ENCODE measurements around the gene HOXB5. TPM values are rescaled to one million over a fixed set of nuclear protein-coding genes. Genes with fewer than 3 reads are reported as not detected.

The HOXB5 gene
- total RNA-seq, 1 experiment from 2014 or later: not detected

- no peaks in the 10 kb centered on the region for H3K79me1 ChIP-seq (ENCODE audit: insufficient read depth, low read depth, low read length, poor library complexity, severe bottlenecking)
- TF ChIP-seq CTCF (conservative IDR thresholded peaks at IDR 0.05): no peak
- no peaks in the 10 kb centered on the region for H3K9me3 ChIP-seq (ENCODE audit: control insufficient read depth, low read depth, low read length)
- H3K27me3 ChIP-seq (ENCODE audit: insufficient read depth, low read length): peaks cover 97% of the 10 kb centered on the region
- H4K8ac ChIP-seq (replicated peaks; ENCODE audit: insufficient read length, low read depth, low read length): no peak overlapping the region
- H3K14ac ChIP-seq (ENCODE audit: insufficient read depth, low read length): no peak overlapping the region; the same call in 1 of the 2 replicates
- no peak overlapping the region for H3K23ac ChIP-seq (ENCODE audit: insufficient read length, low read depth, low read length)
- no peak overlapping the region for H4K91ac ChIP-seq (ENCODE audit: insufficient read length, low read depth, low read length)
- no peak overlapping the region for H2BK12ac ChIP-seq (ENCODE audit: insufficient read length, low read depth, low read length)
- H3K4me1 Mint-ChIP-seq: peaks cover 2 to 22% of the 10 kb centered on the region in 2 experiments
- H3T11ph ChIP-seq (ENCODE audit: low read length): no peak overlapping the region
- no CpG with 5 or more reads among the region's 43 CpGs for WGBS (ENCODE audit: extremely low coverage, insufficient read length, low lambda C conversion rate)
- no peak for DNase-seq
- H3K18ac ChIP-seq (ENCODE audit: insufficient read length, low read depth, low read length): no peak overlapping the region
- peaks cover 3 to 32% of the 10 kb centered on the region in 2 experiments; a peak in 3 of 5 replicates for H3K9me3 Mint-ChIP-seq
- H3K4ac ChIP-seq (ENCODE audit: low read depth, low read length): no peak overlapping the region
- no peak overlapping the region for H2AFZ ChIP-seq (ENCODE audit: low read length)
- no peak overlapping the region for H2BK5ac ChIP-seq (ENCODE audit: insufficient read length, low read length)
- H3K36me3 Mint-ChIP-seq (ENCODE audit: insufficient read depth in 1 of 3, low read depth in 3 of 3): peaks cover 0 to 2% (median 0%) of the 10 kb centered on the region in 3 experiments; a peak in 2 of 7 replicates
- no peak overlapping the region for H3K4me2 ChIP-seq (ENCODE audit: insufficient read depth, insufficient read length, low read length)
- H4K5ac ChIP-seq (ENCODE audit: insufficient read length, low read depth, low read length): no peak overlapping the region
- H2BK15ac ChIP-seq (ENCODE audit: low read depth, low read length): no peak overlapping the region
- H2AK5ac ChIP-seq (ENCODE audit: insufficient read length, low read length): no peak overlapping the region
- no peak overlapping the region for H2BK20ac ChIP-seq (ENCODE audit: low read depth, low read length, poor library complexity, severe bottlenecking)
- H3K79me2 ChIP-seq (ENCODE audit: insufficient read depth, low read length): no peaks in the 10 kb centered on the region
- H3K4me3 Mint-ChIP-seq: no peak overlapping the region
- no peaks in the 10 kb centered on the region for H3K4me1 ChIP-seq (ENCODE audit: insufficient read depth, low read length)
- H2BK120ac ChIP-seq (ENCODE audit: low read depth, low read length, poor library complexity, severe bottlenecking): no peak overlapping the region
- no peak overlapping the region for H3K56ac ChIP-seq (ENCODE audit: insufficient read length, low read depth, low read length)
- no peak overlapping the region for H3K9ac ChIP-seq (ENCODE audit: extremely low read depth, insufficient read length, low read length)
- H3K27ac ChIP-seq (ENCODE audit: insufficient read length, low read depth, low read length): no peak overlapping the region
- H4K20me1 ChIP-seq (ENCODE audit: control insufficient read depth, insufficient read depth, insufficient read length): no peaks in the 10 kb centered on the region
- no peak overlapping the region for H3K27ac Mint-ChIP-seq
- peaks cover 100% of the 10 kb centered on the region for H3K27me3 Mint-ChIP-seq (ENCODE audit: low read depth)
- H3K23me2 ChIP-seq (ENCODE audit: insufficient read length, low read depth, low read length, poor library complexity, severe bottlenecking): no peaks in the 10 kb centered on the region
Observed at GRCh38 chr17:48617471-48618255, 24.1 kb upstream of the HOXB5 start.
